Activated CD4-positive, CD25-positive, alpha-beta regulatory T cell treated with anti-CD3 and anti-CD28 coated beads, Interleukin-2, amount 50 U/mL, for 16 hours (primary cell): ENCODE results near the gene JMJD6.
"Not testable (repeated sequence)": the region's sequence is repeated elsewhere in the genome, so short reads cannot be mapped to it uniquely, and the experiment has no call there.

Source experiments
- DNase-seq: peaks from one replicate; pipeline ENCODE4 v3.0.0-alpha.2; 2020; ENCODE audit warnings: low read depth, low spot score

Gene JMJD6

DNA sequence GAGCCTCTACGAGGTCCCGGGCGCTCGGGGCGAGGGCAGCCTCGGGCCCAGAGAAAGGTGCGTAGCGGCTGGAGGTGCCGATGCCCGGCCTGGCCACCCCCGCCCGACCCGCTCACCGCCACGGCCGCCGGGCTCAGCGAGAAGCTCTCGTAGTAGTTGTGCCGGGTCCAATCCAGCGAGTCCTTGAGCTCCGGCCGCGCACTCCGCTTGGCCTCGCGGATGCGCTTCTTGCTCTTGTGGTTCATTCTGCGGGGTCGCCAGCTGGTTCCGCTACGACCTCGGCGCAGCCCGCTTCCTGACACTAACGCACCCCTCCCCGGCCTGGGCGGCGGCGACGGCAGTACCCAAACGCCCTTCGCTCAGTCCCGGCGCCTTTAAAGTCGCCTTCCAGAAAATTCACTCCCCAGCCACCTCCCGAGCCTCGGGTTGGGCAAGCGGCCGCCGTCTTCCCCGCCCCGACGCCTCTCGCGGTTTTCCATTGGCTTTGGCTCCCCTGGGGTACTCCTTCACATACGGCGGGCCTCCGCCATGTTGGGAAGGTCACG lies at the start of gene JMJD6:
TSS of gene JMJD6 (minus strand) at position 376 of the 545 bp plus-strand sequence. CDS start at position 245, 131 bp downstream.
- DNase-seq: peak; percentile 89

DNA sequence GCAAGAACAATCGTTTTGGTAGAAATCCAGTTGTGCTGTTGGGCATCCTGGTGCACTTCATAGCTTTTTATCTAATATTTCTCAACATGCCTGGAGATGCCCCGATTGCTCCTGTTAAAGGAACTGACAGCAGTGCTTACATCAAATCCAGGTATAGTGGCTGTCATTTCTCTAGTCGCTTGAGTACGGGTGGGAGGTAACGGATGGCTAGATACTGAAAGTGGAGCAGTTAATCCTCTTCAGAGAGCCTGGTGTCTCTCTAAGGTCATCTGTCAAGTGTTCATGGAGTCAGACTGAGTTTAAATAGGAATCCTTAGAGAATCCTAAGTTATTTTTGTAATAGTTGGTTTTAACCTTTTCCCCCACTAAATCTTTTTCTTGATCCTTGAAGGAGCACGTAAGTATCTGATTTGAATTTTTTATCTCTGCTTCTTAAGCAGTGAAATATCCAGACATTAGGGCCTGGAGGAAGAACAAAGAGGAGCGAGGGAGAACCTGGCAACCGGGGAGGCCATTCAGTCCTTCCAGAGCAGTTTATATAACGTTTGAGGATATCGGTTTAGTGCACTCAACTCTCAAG lies 48.7 kb upstream of the JMJD6 start:
- DNase-seq: no peak

DNA sequence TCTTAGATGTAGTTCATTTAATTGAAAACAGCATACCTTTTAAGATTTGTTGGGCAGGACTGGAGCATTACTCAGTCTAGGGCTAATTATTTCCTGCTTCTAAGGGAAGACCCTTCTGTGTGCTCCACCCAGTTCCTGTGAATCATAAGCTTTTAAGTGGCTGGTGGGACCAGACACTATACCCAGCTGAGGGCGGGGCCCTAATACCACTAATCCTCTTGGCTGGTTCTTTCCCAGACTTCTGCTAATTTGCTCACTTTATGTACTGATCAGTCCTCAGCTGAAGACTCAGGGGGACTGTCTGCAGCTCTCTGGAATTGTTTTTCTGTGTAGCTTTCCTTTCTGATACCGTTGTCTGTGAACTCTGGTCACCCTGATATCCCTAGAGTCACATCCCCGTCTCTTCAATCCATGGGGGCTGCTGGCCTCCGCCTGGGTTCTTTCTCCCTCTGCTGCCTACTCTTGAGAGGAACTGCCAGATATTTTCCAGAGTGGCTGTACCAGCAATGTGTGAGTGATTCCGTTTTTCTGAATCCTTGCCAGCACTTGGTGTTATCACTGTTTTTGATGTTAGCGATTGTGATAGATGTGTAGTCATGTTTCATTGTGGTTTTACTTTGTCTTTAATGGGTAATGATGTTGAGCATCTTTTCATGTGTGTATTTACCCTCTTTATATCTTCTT lies 46.6 kb upstream of the JMJD6 start:
- peak; percentile 33 for DNase-seq

DNA sequence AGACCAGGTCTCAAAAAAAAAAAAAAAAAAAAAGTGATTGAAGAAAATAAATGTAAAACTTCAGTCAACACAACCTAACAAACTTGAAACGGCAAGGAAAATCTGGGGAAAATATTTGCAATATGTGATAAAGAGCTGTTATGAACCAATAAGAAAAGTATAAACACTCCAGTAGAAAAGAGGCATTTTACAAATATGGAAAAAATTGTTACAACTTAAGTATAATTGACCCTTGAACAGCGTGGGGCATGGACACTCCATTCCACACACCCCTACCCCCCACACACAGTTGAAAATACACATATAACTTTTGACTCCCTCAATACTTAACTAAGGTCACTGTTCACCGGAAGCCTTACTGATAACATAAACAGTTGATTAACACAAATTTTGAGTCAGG lies 32.2 kb upstream of the JMJD6 start:
- no peak for DNase-seq

DNA sequence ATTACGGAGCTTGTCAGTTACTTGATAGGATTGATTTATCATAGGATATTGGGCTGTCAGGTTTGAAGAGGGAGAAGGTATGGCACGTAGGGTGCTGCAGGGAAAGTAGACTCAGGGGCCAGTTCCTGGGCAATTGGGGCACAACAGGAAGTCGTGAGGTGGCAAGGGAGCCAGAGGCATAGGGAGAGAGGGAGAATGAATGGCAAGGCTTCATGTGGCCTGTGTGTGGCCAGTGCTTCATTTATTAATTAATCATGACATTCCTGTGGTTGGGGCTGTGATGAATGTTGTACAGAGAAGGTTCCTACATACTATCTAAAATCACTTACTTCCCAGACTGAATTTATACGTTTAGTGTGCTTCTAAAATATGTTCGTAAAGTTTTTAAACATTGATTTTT lies 30.9 kb upstream of the JMJD6 start:
- DNase-seq: no peak

DNA sequence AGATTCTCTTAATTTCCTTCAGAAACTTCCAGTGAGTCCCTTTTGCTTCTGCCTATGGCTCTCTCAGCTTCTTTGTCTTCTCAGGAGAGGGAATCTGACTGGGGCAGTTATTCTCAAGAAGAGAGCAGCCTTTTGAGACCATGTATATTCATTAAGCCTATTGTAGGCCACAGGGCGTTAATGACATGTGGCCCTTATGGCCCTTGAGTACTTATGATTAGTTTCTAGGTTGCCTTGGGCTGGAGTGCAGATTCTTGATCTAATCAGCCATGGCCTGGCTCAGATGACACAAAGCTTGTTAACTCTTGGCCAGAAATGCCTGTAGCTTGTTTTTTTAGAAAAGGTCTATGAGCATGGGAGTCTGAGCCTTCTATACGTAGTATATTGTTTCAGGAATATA lies 28.9 kb upstream of the JMJD6 start:
- DNase-seq: no peak

DNA sequence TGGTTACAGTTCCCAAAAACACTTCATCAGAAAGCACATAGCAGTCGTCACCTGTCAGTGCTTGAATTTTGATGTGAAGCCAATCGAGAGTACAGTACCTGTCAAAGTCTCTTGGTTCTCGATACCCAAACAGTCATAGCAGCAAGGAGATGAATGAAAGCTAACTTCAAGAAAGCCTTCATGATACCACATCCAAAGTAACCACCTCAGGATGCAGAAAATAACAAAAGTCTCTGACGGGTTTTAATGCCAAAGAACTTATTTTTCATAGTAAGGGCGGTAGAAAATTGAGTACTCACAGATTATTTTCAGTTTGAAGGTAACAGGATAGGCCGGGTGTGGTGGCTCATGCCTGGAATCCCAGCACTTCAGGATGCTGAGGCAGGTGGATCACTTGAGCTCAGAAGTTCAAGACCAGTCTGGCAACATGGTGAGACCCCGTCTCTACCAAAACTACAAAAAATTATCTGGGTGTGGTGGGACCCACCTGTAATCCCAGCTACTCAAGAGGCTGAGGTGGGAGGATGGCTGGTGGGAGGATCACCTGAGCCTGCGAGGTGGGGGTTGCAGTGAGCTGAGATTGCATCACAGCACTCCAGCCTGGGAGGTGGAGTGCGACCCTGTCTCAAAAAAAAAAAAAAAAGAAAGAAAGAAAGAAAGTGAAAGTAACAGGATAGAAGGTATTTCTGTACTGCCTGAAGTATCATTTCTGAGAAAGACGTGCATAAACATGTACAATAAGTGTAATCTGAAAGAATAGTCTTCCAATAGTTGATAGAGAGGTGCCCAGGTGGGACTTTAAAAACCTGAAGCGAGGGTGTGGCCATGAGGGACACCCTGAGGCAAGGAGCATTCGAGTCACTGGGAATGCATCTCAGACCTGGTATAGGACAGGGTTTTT lies 26.9 kb upstream of the JMJD6 start:
- no peak for DNase-seq

DNA sequence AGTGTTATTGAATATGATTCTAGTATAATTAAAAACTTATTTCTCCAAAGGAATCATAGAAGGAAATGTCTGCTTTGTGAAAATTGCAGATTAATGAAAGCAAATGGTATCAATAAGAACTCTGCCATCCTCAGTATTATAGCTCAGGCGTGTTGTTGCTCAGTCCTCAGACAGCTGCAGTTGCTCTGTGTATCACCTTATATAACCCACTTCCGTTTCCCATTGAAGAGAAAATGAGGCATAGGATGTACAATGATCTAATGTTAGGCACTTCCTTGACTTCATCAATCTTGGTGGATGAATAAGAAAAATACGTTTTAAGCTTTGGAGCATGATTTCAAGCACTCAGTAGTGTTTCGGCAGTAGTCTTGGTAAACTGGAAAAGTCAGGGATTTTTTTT lies 25.6 kb upstream of the JMJD6 start:
- no peak for DNase-seq

DNA sequence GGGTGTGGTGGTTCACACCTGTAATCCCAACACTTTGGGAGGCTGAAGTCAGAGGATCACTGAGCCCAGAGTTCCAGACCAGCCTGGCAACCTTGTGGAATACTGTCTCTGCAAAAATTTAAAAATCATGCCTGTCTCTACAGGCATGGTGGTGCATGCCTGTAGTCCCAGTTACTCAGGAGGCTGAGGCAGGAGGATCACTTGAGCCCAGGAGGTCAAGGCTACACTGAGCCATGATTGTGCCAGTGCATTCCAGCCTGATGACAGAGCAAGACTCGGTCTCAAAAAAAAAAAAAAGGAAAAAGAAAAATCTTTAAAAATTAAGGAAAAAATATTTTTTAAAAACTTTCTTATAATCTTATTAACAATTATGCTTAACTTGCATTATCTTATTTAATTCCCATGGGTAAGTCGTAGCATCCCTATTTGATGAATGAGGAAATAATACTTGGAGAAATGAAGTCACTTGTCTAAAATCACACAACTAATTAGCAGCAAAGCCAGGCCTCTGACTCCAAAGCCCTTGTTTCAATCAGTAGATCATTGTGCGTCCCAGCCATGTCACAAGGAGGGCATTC lies 25.1 kb upstream of the JMJD6 start:
- no peak for DNase-seq

DNA sequence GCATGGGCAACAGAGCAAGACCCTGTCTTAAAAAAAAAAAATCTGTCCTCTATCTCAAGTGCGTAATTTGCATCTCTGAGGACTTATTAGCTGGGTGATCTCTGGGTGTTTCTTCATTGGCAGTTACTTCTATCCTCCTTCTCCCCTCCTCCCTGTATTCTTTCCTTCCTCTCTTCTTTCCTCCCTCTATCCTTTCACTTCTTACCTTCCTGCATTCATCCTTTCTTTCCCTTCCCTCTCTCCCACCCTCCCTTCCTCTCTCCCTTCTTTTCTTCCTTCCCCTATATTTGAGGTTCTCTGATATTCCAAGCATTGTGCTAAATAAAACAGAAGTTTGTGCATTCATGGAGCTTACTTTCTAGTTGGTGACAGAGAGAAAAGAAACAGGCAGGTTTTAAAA lies 22.3 kb upstream of the JMJD6 start:
- no peak for DNase-seq

DNA sequence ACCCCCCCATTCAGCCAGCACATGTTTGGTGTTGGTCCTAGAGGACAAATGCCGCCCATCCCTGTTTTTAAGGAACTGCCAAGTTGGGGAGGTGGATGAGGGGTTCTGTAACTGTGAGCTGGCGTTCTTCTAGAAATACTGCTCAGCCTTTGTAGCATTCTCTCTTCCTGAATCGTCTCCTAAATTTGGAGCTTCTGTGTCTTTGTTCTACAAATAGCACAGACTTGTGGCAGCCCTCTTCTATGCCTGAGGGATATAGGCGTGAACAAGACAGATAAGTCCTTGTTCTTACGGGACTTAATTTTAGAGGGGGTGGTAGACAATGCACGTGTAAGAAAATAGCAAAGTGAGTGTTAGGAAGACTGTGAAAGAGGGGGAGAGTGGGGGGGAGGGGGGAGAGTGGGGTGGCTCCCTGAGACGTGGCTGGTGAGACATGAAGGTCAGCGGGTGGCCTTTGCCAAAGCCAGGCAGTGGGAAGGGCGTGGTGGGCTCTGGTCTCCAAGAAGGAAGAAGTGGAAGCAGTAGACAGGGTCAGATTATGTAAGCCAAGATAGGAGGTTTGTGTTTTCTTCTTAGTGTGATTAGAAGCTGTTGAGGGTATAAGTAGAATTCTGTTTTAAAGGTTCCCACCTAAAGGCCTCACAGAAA lies 21.4 kb upstream of the JMJD6 start:
- no peak for DNase-seq

DNA sequence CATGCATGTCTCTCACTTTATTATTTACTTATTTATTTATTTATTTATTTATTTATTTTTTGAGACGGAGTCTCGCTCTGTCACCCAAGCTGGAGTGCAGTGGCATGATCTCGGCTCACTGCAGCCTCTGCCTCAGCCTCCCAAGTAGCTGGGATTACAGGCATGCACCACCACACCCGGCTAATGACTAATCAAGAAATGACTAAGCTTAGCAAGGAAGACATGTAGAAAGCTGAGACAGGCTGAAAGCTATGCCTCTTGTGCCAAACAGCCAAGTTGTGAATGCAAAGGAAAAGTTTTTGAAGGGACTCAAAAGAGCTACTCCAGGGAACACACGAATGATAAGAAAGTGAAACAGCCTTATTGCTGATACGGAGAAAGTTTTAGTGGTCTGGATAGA lies 19.4 kb upstream of the JMJD6 start:
- DNase-seq: not testable (repeated sequence)

DNA sequence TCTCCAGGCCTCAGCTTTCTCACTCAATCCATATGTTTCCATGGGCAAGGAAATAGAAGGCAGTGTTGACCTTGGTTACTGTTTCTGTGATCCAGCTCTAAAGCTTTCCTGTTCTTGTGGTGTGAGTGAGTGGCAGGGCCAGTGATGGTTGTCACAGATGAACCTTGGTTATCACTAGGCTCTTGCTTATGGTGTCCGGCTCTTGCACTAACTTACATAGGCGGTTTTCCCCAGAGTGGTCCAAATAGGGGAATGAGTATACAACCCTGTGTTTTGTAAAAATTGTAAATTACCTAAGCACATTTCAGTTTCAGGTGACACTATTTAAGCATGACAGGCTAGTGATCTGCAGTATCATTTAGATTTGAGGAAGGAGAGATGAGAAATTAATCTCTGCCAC lies 18.3 kb upstream of the JMJD6 start:
- DNase-seq: no peak

DNA sequence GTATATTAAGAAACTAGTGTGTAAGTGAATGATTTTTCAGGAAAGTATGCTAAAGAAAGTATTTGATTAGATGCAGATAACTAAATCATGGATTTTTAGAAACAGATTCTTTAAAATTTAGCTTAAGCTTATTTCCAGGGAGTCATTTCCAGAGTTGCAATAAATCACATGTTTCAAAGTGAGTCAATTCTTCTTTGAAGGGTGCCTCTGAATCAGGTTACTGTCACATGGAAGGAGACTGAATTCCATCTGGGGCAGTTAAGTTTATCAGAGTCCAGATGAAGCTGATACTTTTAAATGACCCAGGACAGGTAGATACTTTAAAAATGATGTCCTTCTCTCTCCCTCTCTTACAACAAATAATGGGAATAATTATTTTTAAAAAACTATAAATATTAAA lies 16.6 kb upstream of the JMJD6 start:
- no peak for DNase-seq

DNA sequence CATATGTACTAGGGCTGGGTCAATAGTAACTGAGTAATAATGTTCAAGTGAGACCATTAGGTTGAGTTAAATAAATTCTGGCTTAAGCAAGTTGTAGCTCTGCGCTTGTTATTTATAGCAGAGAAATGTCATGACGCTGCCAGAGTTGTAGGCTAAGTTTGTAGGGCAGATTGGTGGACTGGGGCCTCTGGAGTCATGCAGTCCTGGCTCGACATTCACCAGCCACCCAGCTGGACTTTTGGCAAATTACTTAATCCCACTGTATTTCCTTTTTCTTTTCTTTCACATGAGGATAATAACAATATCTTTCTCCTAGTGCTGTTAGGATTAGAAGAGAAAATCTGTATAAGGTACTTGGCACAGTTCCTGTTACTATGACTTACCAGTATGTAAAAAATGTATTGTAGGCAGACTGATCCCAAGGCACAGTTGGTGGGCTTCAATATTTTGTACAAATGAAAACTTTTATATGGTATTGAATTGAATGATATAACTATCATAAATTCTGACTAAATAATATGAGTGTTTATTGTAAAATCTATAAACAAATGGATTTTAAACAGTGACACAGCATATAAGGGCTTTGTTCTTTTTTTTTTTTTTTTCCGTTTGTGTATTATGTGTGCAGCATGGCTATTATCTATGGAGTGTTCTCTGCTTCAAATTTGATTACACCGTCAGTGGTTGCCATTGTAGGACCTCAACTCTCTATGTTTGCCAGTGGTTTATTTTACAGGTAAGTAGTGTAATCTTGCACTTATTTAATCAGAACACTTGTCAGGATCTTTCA lies 14.1 kb upstream of the JMJD6 start:
- DNase-seq: no peak

DNA sequence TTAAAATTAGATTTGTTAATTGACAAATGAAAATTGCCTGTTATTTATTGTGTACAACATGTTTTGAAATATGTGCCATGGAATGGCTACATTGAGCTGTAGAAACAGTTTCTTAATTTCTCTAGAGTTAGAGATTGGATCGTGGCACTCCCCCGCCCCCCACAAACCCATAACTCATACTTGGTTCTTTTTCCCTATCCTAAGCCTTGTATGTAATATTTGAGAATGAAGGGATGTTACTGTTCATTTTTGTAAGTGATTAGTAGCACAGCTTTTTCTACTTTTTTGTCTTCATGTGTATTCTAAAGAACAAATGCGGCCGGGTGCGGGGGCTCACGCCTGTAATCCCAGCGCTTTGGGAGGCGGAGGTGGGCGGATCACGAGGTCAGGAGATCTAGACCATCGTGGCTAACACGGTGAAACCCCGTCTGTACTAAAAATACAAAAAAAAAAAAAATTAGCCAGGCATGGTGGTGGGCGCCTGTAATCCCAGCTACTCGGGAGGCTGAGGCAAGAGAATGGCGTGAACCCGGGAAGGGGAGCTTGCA lies 13.2 kb upstream of the JMJD6 start:
- DNase-seq: not testable (repeated sequence)

DNA sequence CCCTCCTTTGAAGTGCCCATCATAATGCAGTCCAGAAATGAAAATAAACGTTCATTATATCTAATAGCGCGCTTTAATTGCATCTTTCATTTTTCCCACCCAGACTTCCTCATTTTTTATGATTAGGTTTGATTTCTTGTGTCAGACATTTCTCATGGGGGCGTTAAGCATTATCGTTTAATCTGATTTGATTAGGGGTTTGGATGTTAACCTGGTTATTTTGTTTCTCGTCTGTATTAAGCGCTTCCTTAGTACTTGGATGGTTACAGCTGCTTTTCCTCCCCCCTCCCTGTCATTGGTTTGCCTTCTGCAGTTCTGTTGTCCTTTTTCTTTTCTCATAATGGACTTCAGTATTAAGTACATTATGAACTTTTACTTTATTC lies 12.1 kb upstream of the JMJD6 start:
- DNase-seq: no peak

DNA sequence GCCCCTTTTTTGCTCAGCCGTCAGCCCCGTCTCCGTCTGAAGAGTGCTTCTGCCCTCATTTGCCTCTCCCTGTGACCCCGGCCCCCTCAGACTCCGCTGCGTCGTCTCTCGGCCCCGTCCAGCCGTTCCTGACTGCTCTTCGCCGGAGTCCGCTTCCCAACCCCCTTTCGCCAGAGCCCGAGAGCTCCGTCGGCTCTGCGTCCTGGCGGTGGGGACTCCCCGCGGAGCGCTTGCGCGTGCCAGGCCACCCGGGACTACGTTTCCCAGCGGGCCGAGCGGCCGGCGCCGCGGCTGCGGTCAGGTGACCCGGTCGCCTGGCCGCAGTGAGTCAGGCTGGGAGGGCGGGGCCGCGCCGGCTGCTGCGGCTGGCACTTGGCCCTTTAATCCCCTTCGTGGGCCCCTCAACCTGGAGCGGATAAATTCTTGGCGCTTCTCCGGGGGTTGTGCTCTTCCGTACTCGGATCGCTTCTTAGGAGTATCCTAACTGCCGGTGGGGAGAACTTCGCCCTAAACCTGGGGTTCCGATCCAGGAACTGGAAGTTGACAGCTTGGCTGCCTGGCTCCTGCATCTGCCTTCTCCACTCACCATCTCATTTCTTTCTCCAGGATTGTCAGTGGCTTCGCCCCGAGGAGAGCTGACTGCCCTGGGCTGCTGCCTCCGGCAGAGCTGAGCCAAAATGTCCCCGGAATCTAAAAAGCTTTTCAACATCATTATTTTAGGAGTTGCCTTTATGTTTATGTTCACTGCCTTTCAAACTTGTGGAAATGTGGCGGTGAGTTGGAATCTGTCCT lies 11.5 kb upstream of the JMJD6 start, which contains the start of gene MFSD11:
TSS of gene MFSD11 (plus strand) at position 444 of the 792 bp plus-strand sequence. CDS start at position 678, 234 bp downstream.
- peak; percentile 81 for DNase-seq

DNA sequence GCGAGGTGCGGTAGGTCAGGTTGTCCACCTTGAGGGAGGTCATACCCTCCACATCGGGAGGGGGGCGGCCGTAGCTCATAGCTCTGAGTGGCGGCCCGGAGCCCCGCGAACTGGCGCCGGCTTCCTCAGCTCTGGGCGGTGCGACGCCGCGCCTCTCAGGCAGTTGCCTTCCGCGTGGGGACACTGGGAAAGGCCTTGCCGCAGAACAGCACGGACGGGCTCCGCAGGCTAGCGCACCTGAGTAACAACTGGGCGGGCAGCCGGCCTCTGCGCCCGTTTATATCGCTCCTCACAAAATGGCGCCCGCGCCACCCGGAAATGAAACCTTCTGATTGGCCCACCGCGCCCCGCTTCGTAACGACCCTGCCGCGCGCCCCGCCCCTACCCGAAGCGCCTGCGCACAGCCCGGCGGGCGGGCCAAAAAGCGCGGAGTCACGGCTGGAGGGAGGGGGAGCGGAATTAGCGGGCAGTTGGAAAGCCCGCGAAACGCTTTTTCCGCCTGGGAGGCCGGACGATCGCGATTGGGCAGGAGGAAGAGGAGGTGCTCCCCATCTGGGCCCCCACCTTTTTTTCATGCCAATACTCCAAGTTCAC lies 10.8 kb upstream of the JMJD6 start, which contains the start of gene SRSF2:
TSS of gene SRSF2 (minus strand) at position 250 of the 594 bp plus-strand sequence. CDS start at position 79, 171 bp downstream.
- DNase-seq: peak; percentile 98
